GOT3 (cell line): ENCODE measurements around the gene XPNPEP1.

Experiments used
- DNase-seq: peaks from one replicate; lab custom pipeline; 2025; ENCODE audit warnings: mixed read lengths; lab: John Stamatoyannopoulos, UW

The XPNPEP1 gene

DNA sequence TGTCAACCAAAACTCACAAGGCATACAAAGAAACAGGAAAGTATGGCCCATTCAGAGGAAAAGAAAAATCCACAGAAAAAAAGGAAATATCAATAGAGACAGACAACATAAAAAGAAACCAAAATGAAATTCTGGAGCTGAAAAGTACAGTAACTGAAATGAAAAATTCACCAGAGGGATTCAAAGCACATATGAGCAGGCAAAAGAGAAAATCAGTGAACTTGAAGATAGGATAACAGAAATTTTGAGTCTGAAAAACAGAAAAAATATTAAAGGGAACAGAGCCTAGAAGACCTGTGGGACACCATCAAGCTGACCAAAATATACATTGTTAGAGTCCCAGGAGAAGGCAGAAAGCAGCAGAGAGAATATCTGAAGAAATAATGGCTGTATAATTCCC is 60.6 kb downstream of the XPNPEP1 start:
- no peak for DNase-seq

DNA sequence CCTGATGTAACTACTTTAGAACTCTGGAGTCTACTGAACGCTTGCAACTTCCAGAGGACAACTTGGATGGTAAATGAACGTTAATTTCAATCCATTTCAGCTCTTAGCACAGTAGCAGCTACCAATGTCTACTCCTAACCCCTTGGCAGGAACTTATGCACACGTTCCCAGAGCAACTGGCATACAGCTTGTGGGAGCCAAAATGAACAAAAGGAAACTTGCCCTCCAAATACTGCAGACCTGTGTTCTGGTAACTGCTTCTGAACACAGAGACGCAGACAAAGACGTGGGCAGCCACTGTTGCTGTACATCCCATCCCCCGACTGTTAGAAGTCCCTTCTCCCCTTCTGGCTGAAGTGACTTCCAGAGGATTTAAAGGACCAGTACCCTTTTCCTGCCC is 61.3 kb downstream of the XPNPEP1 start:
- no peak for DNase-seq

DNA sequence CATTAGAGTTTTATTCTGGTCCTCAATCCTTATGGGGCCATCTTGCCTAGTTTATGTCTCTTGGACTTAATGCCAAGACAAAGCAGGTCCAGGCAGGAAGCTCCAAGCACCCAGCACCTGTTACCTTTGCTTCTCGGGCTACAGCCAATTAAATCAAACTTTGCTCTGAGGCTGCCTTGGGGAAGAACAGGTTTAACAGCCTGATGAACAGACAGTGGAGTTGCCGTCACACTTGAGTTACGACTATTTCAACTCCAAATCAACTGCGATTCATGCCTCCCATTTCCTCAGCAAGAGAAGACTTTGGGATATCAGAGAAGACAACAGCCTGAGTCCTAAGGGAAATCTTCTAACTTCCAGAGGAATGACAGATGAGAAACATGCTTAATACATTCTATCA is 62.2 kb downstream of the XPNPEP1 start:
- DNase-seq = no peak

DNA sequence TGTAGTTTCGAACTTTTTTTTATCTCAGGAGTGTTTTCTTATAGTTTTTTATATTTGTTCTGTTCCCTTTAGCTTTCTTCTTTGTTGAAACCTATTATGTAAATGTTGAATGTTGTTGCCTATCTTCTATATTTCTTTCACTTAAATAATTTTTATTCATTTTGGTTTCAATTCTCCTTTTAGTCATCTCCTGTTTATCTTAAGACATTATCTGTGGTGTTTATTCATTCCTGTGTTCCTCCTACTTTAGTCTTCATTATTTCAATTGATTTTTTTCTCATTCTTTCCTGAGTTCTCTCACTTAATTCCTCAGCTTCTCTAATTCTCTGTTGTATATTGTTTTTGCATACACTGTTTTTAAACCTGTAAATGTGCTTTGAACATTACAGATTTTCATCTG is 64.1 kb downstream of the XPNPEP1 start:
- DNase-seq = no peak

DNA sequence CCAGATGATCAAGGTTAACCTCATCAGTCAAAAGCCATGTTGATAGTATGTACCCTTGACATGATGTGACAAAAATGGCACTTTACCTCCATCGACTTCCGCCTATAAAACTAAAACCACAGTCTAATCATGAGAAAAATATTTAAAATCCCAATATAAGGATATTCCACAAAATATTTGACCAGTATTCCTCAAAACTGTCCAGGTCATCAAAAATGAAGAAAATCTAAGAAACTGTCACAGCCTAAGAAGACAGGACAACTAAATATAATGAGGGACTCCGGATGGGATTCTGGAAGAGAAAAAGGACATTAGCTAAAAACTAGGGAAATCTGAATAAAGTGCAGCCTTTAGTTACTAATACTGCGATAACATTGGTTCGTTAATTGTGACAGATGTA is 67.6 kb downstream of the XPNPEP1 start:
- DNase-seq = no peak

DNA sequence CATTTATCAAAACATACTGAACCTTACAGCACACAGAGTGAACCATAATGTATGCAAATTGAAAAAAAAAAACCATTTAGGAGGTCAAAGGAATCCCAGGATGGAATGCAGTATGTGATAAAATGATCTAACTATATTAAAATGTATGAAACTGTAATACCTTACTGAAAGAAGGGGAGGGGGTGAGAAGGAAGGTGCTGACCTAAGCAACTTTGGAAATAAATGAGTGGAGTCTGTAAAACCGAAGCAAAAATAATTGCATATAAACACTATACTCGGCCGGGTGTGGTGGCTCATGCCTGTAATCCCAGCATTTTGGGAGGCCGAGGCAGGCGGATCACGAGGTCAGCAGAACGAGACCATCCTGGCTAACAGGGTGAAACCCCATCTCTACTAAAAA is 69.4 kb downstream of the XPNPEP1 start:
- no peak for DNase-seq

DNA sequence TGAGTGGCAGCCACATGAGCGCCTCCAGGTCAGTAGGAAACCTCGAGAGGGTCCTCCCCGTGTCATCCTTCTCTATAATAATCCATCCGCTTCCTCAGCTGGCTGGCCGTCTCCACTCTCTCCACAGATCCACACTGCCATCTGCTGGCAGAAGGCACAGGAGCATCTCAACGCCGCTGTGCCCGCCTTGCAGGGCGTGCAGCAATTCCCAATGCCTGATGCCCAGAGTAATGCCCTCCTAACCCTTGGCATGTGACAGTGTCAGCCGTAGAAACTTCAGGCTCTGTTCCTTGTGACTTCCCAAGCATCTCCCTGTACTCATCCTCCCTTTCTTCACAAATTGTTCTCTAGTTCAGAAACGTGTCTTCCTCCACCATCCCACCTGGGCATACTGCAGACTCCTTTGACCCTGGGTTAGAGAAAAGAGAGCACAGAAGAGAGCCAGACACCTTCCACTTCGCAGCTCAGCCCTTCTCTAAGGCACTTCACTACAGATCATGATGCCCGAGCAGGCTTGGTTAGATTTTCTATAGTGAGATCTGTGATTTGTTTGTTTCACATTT is 70.8 kb downstream of the XPNPEP1 start:
- DNase-seq = peak; percentile 46

DNA sequence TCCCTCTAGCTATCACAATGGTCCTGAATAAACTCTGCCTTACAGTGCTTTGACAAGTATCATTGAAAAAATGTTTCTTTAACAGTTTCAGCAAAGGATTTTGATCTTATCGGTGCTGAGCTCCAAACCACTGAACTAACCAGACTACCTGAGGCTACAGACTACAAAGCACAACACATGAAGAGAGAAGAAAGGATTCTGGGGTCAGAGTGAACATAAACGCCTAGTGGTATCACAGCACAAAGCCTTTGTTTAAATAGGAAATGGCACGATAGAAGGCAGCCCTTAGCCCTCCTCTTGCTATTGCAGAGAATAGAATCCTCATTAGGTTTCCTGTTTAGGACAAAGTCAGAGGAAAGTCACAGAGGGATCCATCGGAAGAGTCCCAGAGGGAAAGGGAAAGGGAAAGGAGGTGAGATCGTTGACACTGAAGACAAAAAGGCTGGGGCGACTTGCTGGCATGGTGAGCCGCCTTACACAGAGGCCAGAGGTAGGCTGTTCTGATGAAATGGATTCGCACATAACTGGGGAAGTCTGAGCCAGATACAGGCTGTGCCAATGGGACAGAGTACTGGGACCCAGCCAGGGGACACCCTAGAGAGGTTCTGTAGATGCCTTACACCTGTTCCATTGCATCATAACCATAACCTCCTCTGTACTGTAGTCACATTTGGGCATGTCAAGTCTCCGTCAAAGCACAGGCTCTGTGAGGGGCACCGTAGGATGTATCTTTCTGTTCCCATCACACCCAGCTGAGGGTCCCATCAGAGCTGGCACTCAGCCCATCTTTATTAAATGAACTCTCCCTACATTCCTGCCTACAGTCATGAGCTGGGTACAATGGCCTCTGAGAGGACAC is 71.5 kb downstream of the XPNPEP1 start:
- DNase-seq = no peak

DNA sequence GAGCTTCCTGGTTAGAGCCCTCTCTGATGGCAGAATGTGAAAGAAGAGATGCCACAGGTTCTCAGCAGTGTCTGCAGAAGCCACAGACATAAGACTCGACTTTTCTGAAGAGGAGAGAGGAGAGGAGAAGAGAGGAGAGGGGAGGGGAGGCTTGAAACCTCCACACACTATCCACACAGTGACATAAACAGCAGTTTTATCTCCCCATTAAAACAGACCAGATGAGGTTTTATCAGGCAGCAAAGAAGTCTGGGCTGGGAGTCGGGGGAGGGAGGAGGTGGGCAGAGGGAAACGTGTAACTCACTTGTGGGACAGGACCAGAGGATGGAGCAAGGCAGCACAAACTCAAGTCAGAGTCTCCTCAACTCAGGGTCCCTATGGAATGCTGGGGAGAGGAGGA is 76.5 kb downstream of the XPNPEP1 start:
- no peak for DNase-seq

DNA sequence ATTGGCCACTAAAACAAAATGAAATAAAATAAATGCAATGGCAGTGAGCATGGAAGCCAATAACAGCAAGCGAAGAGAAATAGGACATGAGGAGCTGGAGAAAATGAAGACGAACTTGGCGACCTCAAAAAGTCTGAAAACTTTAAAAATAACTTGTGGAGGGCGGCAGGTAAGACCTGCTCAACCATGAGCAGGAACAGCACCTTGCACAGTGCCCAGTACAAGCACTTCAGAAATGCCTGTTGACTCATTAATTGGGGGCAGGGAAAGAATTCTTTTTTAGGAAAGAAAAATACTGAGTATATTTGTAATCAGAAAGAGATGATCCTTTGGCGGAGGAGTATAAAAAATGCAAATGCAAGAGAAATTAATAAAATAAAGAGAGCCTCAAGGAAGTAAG is 78.0 kb downstream of the XPNPEP1 start:
- no peak for DNase-seq

DNA sequence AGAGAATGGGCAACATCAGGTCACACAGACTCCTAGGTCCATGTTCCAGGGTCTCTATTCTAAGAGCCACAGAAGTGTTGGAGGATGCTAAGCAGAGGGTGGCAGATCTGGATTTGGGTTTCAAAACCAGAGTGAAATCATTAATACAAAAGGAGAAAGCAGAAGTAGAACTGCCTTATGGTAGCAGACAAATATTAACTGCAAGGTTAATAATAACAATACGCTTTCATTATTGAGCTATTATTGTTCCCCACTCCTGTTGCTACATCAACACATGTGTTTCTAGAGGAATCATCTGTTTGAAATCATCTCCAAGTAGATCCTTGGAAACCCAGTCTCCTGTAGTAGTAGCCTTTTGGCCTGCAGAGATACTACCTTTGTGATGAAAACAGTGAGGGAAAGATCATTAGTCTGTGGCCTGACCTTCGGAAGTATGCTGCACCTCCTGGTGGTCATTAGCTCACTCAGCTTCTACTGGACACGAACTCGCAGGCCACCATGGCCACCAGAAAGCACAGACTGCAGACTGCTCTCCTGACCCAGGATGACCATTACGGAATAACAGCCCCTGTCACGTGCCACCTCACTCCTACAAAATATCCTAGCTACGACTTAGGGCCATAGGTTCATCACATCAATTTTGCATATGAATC is 84.6 kb downstream of the XPNPEP1 start:
- no peak for DNase-seq

DNA sequence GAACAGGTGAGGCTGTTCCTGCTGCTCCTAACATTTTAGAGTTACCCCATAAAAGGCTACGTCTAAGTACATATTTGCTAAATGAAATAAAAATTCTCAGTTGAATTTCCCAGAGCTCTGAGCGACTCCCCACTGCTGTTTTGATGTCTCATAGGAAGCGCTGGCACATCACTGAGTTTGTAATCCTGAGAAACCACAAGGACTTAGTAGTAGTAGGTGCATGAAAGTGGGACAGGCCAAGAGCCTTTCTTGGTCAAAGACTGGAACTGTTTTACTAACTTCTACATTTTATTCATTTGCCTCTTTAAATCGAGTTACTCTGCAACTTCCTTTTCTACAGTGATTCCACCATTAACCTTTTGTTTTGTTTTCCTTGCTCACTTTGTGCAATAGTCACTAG is 85.9 kb downstream of the XPNPEP1 start:
- DNase-seq = no peak

DNA sequence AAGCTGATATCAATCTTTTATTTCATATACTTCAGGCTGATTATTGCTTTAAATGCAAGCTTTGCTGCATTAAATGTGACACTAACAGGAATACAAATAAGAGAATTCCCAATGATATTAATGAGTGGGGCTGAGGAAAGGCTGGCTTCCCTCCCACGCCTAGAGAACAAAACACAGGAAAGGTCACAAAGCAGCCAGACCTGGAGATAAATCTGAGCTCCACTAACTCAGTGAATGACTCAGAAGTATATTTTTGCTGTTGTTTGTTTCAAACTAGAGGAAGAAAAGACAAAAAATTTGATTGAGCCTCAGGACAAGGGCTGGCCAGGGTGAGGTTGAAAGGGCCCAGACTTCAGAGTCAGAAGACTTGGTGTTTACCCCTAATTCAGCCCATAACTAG is 88.1 kb downstream of the XPNPEP1 start:
- no peak for DNase-seq

DNA sequence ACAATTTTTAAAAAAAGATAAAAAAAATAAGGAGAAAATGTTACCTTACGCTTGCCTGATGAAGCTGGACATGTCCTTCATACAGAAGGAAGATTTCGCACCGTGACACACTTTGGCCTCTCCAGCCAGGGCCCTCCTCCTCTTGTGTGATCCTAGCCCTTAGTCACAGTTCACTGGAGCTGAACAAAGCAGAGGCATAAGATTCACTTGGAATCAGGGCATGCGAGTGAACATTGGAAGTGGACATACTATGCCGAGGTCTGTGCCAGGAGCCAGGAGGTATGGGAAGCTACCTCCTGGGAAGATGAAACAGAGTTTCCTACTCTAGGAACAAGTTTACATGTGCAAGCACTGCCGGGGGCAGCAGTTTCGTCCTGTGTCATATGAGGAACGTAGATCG is 91.5 kb downstream of the XPNPEP1 start:
- DNase-seq = no peak

DNA sequence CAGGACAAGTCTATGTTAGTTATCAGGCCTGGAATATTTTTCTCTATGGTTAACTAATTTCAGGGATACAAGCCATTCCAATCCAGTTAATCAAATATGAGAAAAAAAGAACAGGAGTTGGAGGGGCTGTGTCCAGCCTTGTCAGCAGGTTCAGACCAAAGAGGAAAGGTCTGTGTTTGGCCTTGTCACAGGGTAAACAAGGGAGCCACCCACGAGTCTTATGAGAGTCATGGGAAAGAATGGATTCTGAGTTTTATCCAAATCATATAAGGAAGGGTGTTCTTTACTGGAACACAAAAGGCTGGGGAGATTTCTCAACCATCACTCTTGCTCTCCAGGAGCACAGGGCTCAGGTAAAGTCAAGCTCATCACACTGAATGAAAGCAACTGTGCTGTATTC is 99.1 kb downstream of the XPNPEP1 start:
- no peak for DNase-seq

DNA sequence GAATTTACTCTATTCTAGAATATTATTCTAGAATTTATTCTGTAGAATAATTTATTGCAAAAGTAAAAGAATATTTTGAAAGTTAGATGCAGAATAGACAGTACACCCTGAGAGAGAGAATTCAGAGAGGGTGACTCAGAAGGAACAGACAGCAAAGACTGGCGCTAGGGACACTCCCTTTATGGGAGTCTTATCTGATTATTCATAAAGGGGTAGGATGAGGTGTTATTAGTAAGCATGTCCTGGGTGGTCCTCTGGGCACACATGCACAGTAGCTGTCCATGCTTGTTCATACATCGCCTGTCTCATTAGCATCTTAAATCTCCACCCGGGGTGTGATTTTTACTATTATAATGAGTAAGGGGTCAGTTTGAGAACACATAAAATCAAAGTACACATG is 100.1 kb downstream of the XPNPEP1 start:
- no peak for DNase-seq

DNA sequence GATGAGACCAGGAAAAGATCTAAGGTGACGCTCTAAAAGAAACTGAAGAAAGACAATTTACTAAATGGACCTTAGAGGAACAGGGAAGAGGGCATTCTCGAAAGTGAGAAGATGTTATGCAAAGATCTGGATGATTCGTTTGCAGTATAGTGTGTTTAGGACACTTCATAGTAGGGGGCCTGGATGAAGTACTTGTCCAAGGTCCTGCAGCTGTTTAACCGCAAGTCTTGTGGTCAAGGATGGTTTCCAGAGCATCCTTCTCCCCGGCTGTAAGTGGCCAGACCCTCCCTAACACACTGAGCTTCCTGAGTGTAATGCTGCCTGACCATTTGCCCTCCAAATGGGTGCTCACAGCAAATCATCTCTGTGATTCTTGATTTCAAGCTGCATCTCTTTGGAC is 101.6 kb downstream of the XPNPEP1 start:
- no peak for DNase-seq

DNA sequence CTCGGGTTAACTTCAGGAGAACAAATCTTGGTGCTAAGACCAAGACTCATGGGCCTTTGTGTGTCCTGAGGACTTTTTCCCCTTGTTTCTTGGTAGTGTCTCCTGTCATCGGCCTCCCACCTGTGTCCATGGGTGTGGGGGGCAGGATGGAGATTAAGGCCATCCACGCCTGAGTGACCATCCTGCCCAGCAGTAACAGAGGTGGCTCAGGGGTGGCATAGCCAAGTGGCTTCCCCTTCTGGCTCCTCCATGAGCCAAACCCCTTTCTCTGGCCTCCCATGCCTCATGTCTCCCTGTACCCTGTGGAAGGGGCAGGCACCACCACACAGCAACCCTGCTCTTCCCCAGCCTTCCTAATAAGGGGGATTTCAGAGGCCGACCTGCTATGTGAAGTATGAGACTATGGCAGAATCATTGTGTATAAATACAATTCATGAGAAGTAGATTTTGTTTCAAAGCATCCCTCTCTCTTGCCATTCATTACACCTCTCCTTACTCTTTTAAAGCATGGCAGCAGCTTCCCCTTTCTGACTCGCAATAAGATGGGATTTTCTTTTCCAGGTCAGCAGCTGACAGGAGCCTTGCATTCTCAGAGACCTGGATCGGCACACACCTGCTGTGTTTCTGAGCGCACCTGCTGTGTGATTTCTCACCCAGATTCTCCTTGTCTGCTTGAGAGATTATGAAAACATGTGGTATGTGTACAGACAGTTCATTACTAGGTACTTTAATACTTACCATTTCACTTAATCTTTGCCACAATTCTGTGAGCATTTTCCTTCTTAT is 102.5 kb downstream of the XPNPEP1 start:
- no peak for DNase-seq

DNA sequence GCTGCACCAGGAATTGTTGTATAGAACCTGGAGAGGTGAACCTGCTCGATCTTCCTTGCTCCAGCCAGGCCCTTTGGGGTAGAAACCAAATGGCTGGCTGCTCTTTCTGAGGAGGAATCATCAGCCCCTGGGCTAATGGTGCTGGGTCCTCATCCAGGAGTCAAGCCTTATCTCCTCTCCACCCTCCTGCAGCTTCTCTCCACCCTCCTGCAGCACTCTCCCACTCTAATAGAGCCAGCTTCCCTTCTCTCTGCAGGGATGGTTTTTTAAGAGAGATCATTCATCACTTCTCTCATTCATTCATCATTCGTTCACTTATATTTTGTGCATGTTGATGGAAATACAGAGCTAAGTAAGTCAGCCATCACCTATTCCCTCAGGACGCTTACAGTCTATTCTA is 103.5 kb downstream of the XPNPEP1 start:
- DNase-seq = no peak
